Left ventricle myocardium inferior (tissue), 1 donor: ENCODE results near the gene FANCI. TPM values are rescaled to one million over a fixed set of nuclear protein-coding genes. Genes with fewer than 3 reads are reported as not detected.
"Not testable (repeated sequence)": the region's sequence is repeated elsewhere in the genome, so short reads cannot be mapped to it uniquely, and the experiment has no call there.

Experiments used
- DNase-seq: peaks from one replicate; pipeline ENCODE4 v3.0.0-alpha.2; 2020
- H3K27ac ChIP-seq: fragments of 200-600 bp; replicated peaks from 2 replicates; pipeline ENCODE4 v1.8.0; 2021
- H3K27me3 ChIP-seq: fragments of 200-600 bp; 2 replicates; pipeline ENCODE4 v1.8.0; 2021; ENCODE audit warnings: low read depth
- H3K36me3 ChIP-seq: fragments of 200-600 bp; 2 replicates; pipeline ENCODE4 v1.8.0; 2021
- H3K4me1 ChIP-seq: fragments of 200-600 bp; 2 replicates; pipeline ENCODE4 v1.8.0; 2021
- H3K4me3 ChIP-seq: fragments of 200-600 bp; 2 replicates; pipeline ENCODE4 v1.8.0; 2021; ENCODE audit warnings: mild to moderate bottlenecking, moderate library complexity
- H3K9me3 ChIP-seq: fragments of 200-600 bp; replicated peaks from 2 replicates; pipeline ENCODE4 v1.8.0; 2021
- CTCF ChIP-seq: fragments of 200-600 bp; IDR thresholded peaks from 2 replicates; pipeline ENCODE4 v1.8.0; 2021; ENCODE audit warnings: antibody characterized with exemption, mild to moderate bottlenecking, borderline replicate concordance
- intact Hi-C: fragments of 100-400 bp; cut with micrococcal nuclease; formaldehyde crosslinking; loops from one replicate; pipeline ENCODE4 v1.11.0; 2022
- total RNA-seq: library from RNA; stranded (reverse); fragmentation: NEBNext Ultra II Directional; extraction: Animal tissue kit (Norgen Biotek cat#: 25700); gene quantifications from one replicate; pipeline ENCODE4 v1.2.1, GENCODE V29; 2021
- donor health status: DM: no; HTN: yes; CAD: no; lungs with severe emphysema.

FANCI gene
- total RNA-seq, 1 donor from 2014 or later, result 2.7 TPM

DNA sequence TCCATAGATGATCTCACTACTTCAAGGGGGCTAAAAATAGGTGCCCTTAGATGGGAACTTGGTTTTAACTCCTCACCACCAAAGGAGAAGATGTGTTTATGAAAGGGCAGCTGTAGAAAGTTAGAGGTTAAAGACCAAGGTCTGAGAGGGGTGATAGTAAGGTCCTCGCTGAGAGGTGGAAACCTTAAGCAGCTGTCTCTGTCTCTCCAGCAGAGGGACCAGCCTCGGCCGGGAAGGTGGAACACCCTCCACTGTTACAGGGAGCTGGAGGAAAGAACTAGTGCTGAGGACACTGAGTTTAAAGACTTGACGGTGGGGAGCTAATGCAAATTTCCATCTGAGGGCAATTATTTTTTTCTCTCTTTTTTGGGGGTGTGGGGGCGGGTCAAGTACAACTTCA, 13.5 kb upstream of the FANCI start:
- H3K27ac ChIP-seq, result no peak overlapping the region
- no peak overlapping the region for H3K4me3 ChIP-seq
- no peaks in the 10 kb centered on the region for H3K4me1 ChIP-seq
- intact Hi-C loops, result no loop called here
- H3K36me3 ChIP-seq, result no peaks in the 10 kb centered on the region
- no peaks in the 10 kb centered on the region for H3K27me3 ChIP-seq
- H3K9me3 ChIP-seq, result no peaks in the 10 kb centered on the region
- no peak for DNase-seq
- no peak for TF ChIP-seq CTCF

- Histone ChIP-seq H3K4me3 (no peak overlapping the region), H3K9me3 (no peaks in the 10 kb centered on the region), H3K27me3 (no peaks in the 10 kb centered on the region), H3K4me1 (no peaks in the 10 kb centered on the region), H3K27ac (no peak overlapping the region), H3K36me3 (no peaks in the 10 kb centered on the region)
- DNase-seq, result no peak
- intact Hi-C loops, result no loop called here
- no peak for TF ChIP-seq CTCF
Observed at GRCh38 chr15:89231832-89232231, 11.9 kb upstream of the FANCI start.

DNA sequence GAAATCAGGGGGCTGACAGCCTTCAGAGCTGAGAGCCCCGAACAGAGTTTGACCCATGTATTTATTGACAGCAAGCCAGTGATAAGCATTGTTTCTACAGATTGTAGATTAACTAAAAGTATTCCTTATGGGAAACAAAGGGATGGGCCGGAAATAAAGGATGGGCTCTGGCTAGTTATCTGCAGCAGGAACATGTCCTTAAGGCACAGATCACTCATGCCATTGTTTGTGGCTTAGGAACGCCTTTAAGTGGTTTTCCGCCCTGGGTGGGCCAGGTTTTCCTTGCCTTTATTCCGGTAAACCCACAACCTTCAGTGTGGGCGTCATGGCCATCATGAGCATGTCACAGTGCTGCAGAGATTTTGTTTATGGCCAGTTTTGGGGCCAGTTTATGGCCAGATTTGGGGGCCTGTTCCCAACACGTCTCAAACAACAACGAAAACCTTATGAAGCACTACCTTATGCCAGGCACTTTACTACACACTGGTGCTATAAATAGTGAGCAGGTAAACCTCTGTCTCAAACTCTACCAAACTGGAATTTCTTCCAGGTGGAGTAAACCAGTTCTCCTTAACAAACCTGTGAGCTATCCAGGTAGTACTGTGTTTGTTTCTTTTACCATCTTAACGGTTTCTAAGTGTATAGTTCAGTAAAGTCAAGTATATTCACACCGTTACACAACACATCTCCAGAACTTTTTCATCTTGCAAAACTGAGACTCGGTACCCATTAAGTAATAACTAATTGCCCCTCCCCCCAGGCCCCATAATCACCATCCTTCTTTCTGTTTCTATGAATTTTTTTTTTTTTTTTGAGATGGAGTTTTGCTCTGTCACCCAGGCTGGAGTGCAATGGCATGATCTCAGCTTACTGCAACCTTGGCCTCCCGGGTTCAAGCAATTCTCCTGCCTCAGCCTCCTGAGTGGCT, 3.6 kb upstream of the FANCI start:
- intact Hi-C loops, result not testable (repeated sequence)

GRCh38 chr15:89243046-89243690, 611 bp upstream of the FANCI start:
- Histone ChIP-seq H3K4me1 (peaks cover 22% of the 10 kb centered on the region), H3K27me3 (no peaks in the 10 kb centered on the region), H3K36me3 (no peaks in the 10 kb centered on the region), H3K27ac (peak overlapping the region; percentile 54), H3K9me3 (peaks cover 4% of the 10 kb centered on the region), H3K4me3 (peak overlapping the region; percentile 89)
- DNase-seq, result no peak
- TF ChIP-seq CTCF, result no peak
- intact Hi-C loops, result no loop called here

More for the DNA sequence above, 3.6 kb upstream of the FANCI start:
- H3K27me3 ChIP-seq, H3K27ac ChIP-seq, H3K4me3 ChIP-seq, H3K36me3 ChIP-seq, H3K9me3 ChIP-seq, DNase-seq: not testable (repeated sequence)
- H3K4me1 ChIP-seq, result peaks cover 22% of the 10 kb centered on the region

- DNase-seq, result no peak
- H3K27me3 ChIP-seq, result no peaks in the 10 kb centered on the region
- no peak overlapping the region for H3K27ac ChIP-seq
- peaks cover 3% of the 10 kb centered on the region for H3K9me3 ChIP-seq
- H3K4me1 ChIP-seq, result peaks cover 22% of the 10 kb centered on the region
- no peaks in the 10 kb centered on the region for H3K36me3 ChIP-seq
- H3K4me3 ChIP-seq, result peak overlapping the region; percentile 89
- TF ChIP-seq CTCF, result no peak
- intact Hi-C loops, result no loop called here
Observed at GRCh38 chr15:89244574-89244903, 760 bp downstream of the FANCI start.

- intact Hi-C loops, result no loop called here
- TF ChIP-seq CTCF, result no peak
- Histone ChIP-seq H3K36me3 (no peaks in the 10 kb centered on the region), H3K9me3 (no peaks in the 10 kb centered on the region), H3K27me3 (no peaks in the 10 kb centered on the region), H3K27ac (no peak overlapping the region), H3K4me1 (peaks cover 22% of the 10 kb centered on the region), H3K4me3 (no peak overlapping the region)
- DNase-seq, result no peak
Observed at GRCh38 chr15:89247446-89247845, 3.7 kb downstream of the FANCI start.
